Upper lobe of right lung (tissue), 1 donor: ENCODE measurements around the gene ZNF91. TPM values are rescaled to one million over a fixed set of nuclear protein-coding genes. Genes with fewer than 3 reads are reported as not detected.

ENCODE experiments used
- ATAC-seq: fragments of 200-7000 bp; cut with Tn5 transposase; one replicate; pipeline ENCODE4 v1.9.1; 2020; ENCODE audit warnings: mild to moderate bottlenecking, moderate library complexity
- DNase-seq: peaks from one replicate; pipeline ENCODE4 v3.0.0-alpha.2; 2020
- H3K27ac ChIP-seq: fragments of 200-600 bp; one replicate; pipeline ENCODE4 v1.8.0; 2022
- H3K27me3 ChIP-seq: fragments of 200-600 bp; one replicate; pipeline ENCODE4 v1.8.0; 2022; ENCODE audit warnings: mild to moderate bottlenecking
- H3K36me3 ChIP-seq: fragments of 200-600 bp; one replicate; pipeline ENCODE4 v1.8.0; 2022
- H3K4me1 ChIP-seq: fragments of 200-600 bp; one replicate; pipeline ENCODE4 v1.8.0; 2022
- H3K4me3 ChIP-seq: fragments of 200-600 bp; one replicate; pipeline ENCODE4 v1.8.0; 2022; ENCODE audit warnings: mild to moderate bottlenecking
- H3K9me3 ChIP-seq: fragments of 200-600 bp; one replicate; pipeline ENCODE4 v1.8.0; 2022
- intact Hi-C: fragments of 100-400 bp; cut with DNase I; formaldehyde crosslinking; loops from one replicate; pipeline ENCODE4 v1.11.0; 2022
- total RNA-seq: library from RNA; stranded (reverse); fragmentation: NEBNext Ultra II Directional; extraction: Animal tissue kit (Norgen Biotek cat#: 25700); gene quantifications from one replicate; pipeline ENCODE4 v1.2.1, GENCODE V29; 2021
- TF ChIP-seq, protein P1 (sequence below): fragments of 200-600 bp; IDR thresholded peaks from one replicate; pipeline ENCODE4 v1.8.0; 2022; ENCODE audit warnings: antibody characterized with exemption
- donor health status: DM: no; HTN: yes; CAD: no; lungs with severe emphysema.

Gene ZNF91
- total RNA-seq, 1 donor from 2014 or later, result 49.7 TPM

GRCh38 chr19:23404676-23405075 is 9.4 kb upstream of the ZNF91 start:
- ATAC-seq, result no peak
- DNase-seq, result no peak
- intact Hi-C loops, result no loop called here
- Histone ChIP-seq H3K27me3 (no peaks in the 10 kb centered on the region), H3K27ac (no peak overlapping the region), H3K36me3 (no peaks in the 10 kb centered on the region), H3K4me3 (no peak overlapping the region), H3K4me1 (no peaks in the 10 kb centered on the region), H3K9me3 (no peaks in the 10 kb centered on the region)
- TF ChIP-seq, protein P1, sequence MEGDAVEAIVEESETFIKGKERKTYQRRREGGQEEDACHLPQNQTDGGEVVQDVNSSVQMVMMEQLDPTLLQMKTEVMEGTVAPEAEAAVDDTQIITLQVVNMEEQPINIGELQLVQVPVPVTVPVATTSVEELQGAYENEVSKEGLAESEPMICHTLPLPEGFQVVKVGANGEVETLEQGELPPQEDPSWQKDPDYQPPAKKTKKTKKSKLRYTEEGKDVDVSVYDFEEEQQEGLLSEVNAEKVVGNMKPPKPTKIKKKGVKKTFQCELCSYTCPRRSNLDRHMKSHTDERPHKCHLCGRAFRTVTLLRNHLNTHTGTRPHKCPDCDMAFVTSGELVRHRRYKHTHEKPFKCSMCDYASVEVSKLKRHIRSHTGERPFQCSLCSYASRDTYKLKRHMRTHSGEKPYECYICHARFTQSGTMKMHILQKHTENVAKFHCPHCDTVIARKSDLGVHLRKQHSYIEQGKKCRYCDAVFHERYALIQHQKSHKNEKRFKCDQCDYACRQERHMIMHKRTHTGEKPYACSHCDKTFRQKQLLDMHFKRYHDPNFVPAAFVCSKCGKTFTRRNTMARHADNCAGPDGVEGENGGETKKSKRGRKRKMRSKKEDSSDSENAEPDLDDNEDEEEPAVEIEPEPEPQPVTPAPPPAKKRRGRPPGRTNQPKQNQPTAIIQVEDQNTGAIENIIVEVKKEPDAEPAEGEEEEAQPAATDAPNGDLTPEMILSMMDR, result no peak

GRCh38 chr19:23403581-23404324 is 8.5 kb upstream of the ZNF91 start:
- Histone ChIP-seq H3K27me3 (no peaks in the 10 kb centered on the region), H3K27ac (no peak overlapping the region), H3K4me3 (no peak overlapping the region), H3K36me3 (no peaks in the 10 kb centered on the region), H3K4me1 (no peaks in the 10 kb centered on the region), H3K9me3 (no peaks in the 10 kb centered on the region)
- TF ChIP-seq, protein P1, result no peak
- intact Hi-C loops, result no loop called here
- ATAC-seq (no peak), DNase-seq (no peak)

- ATAC-seq (no peak), DNase-seq (no peak)
- Histone ChIP-seq H3K4me3 (no peak overlapping the region), H3K9me3 (no peaks in the 10 kb centered on the region), H3K27ac (no peak overlapping the region), H3K27me3 (no peaks in the 10 kb centered on the region), H3K36me3 (no peaks in the 10 kb centered on the region), H3K4me1 (no peaks in the 10 kb centered on the region)
- TF ChIP-seq, protein P1, result no peak
- intact Hi-C loops, result no loop called here
Measured at GRCh38 chr19:23403052-23403451, 7.8 kb upstream of the ZNF91 start.

DNA sequence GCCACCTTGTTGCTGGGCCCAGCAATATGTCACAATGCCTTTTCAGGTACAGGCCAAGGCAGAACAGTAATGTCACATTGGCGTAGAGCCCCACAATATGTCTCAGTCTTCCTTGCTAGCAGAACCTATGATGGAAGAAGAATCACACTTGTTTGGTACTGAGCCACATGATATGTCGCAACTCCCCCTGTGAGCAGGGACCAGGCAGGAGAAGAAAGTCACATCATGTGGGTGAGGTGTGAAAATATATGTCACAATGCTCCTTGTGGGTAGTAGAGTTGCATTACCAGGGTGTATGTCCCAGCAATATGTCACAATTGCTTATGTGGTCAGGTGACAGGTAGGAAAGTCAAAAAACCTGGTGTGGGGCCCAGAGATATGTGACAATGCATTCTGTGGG is 7.1 kb upstream of the ZNF91 start:
- H3K9me3 ChIP-seq, result no peaks in the 10 kb centered on the region
- TF ChIP-seq, protein P1, result no peak
- H3K4me3 ChIP-seq, result no peak overlapping the region
- DNase-seq, result no peak
- no peaks in the 10 kb centered on the region for H3K27me3 ChIP-seq
- no peaks in the 10 kb centered on the region for H3K36me3 ChIP-seq
- no peaks in the 10 kb centered on the region for H3K4me1 ChIP-seq
- H3K27ac ChIP-seq, result no peak overlapping the region
- intact Hi-C loops, result no loop called here
- ATAC-seq, result no peak

DNA sequence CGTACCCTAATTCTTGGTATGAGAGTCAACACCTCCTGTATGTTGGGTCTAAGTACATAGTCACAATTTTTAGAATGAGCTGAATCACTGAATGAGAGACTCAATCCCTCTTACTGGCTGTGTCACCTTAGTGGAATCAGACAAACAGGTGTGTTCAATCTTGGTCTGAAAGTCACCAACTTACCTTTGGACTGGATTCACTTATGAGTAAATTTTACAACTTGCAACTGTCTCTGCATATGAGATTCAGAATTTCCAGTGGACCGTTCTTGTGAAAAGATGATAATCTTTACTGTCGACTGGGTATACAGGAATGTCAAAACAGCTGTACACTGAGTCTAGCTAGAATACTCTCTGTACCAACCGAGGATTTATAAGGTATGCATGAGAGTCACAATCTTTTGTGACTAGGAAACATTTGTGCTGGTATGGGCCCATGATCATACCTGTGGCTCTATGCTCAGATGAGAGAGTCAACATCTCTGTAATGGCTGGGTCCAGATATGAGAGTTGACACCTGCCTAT is 5.9 kb upstream of the ZNF91 start:
- Histone ChIP-seq H3K4me3 (no peak overlapping the region), H3K27me3 (no peaks in the 10 kb centered on the region), H3K27ac (no peak overlapping the region), H3K36me3 (no peaks in the 10 kb centered on the region), H3K9me3 (no peaks in the 10 kb centered on the region), H3K4me1 (no peaks in the 10 kb centered on the region)
- ATAC-seq (no peak), DNase-seq (no peak)
- intact Hi-C loops, result no loop called here
- TF ChIP-seq, protein P1, result no peak
